Immature natural killer cell (primary cell): Measurements from ENCODE around the gene KRT6C. TPM values are rescaled to one million over a fixed set of nuclear protein-coding genes. Genes with fewer than 3 reads are reported as not detected.

Experiments
- DNase-seq, 3 donors: peaks; one replicate each; pipeline ENCODE4 v3.0.0; 2022; ENCODE audit warnings: mixed read lengths in 1 of 3
- H3K27ac Mint-ChIP-seq, 6 donors: one replicate each; pipeline ENCODE4 v1.8.0; 2020; ENCODE audit warnings: mixed read lengths in 6 of 6, mild to moderate bottlenecking in 5 of 6, inconsistent platforms in 4 of 6, moderate library complexity in 3 of 6
- H3K27me3 Mint-ChIP-seq, 3 donors: one replicate each; pipeline ENCODE4 v1.8.0; 2020 to 2021; ENCODE audit warnings: low read depth in 3 of 3, mild to moderate bottlenecking in 3 of 3, mixed read lengths in 3 of 3, moderate library complexity in 3 of 3, inconsistent platforms in 1 of 3
- H3K36me3 Mint-ChIP-seq, 3 donors: one replicate each; pipeline ENCODE4 v1.8.0; 2020; ENCODE audit warnings: mixed read lengths in 3 of 3, inconsistent platforms in 2 of 3, mild to moderate bottlenecking in 2 of 3
- H3K4me1 Mint-ChIP-seq, 2 donors: one replicate each; pipeline ENCODE4 v1.8.0; 2020; ENCODE audit warnings: inconsistent platforms in 2 of 2, mild to moderate bottlenecking in 2 of 2, mixed read lengths in 2 of 2, moderate library complexity in 1 of 2
- H3K4me3 Mint-ChIP-seq, 5 donors: one replicate each; pipeline ENCODE4 v1.8.0; 2020; ENCODE audit warnings: mild to moderate bottlenecking in 5 of 5, mixed read lengths in 5 of 5, inconsistent platforms in 3 of 5, moderate library complexity in 3 of 5
- H3K9me3 Mint-ChIP-seq, 6 donors: one replicate each; pipeline ENCODE4 v1.8.0; 2020; ENCODE audit warnings: mild to moderate bottlenecking in 6 of 6, mixed read lengths in 6 of 6, inconsistent platforms in 4 of 6, moderate library complexity in 3 of 6
- polyA plus RNA-seq, 3 donors: library from polyadenylated mRNA; unstranded; fragments of 300-500 nt; fragmentation: Illumina TruSeq; gene quantifications; one replicate each; pipeline ENCODE4 v1.2.3, GENCODE V29; 2021

The KRT6C gene
- not detected for polyA plus RNA-seq

GRCh38 chr12:52473768-52474167 is at the start of gene KRT6C:
TSS of gene KRT6C (minus strand) at chr12:52473805. CDS start at chr12:52473737, 68 bp downstream.
- no peak within 1 kb of the TSS for H3K4me3 Mint-ChIP-seq
- H3K36me3 Mint-ChIP-seq: peaks cover 0 to 4% (median 0%) of the 10 kb centered on the region in 3 donors
- DNase-seq: no peak
- H3K27me3 Mint-ChIP-seq: peaks cover 2 to 6% (median 2%) of the 10 kb centered on the region in 3 donors
- H3K4me1 Mint-ChIP-seq: no peaks in the 10 kb centered on the region
- no peak within 1 kb of the TSS for H3K27ac Mint-ChIP-seq
- no peaks in the 10 kb centered on the region for H3K9me3 Mint-ChIP-seq

- Mint-ChIP-seq H3K4me3 (no peak overlapping the region), H3K9me3 (no peaks in the 10 kb centered on the region), H3K36me3 (no peaks in the 10 kb centered on the region), H3K27ac (no peak overlapping the region), H3K4me1 (peaks cover 26% of the 10 kb centered on the region in 2 donors), H3K27me3 (peaks cover under 1 to 3% (median 1%) of the 10 kb centered on the region in 3 donors)
- no peak for DNase-seq
Measured at GRCh38 chr12:52522346-52523011, 48.9 kb upstream of the KRT6C start.

DNA sequence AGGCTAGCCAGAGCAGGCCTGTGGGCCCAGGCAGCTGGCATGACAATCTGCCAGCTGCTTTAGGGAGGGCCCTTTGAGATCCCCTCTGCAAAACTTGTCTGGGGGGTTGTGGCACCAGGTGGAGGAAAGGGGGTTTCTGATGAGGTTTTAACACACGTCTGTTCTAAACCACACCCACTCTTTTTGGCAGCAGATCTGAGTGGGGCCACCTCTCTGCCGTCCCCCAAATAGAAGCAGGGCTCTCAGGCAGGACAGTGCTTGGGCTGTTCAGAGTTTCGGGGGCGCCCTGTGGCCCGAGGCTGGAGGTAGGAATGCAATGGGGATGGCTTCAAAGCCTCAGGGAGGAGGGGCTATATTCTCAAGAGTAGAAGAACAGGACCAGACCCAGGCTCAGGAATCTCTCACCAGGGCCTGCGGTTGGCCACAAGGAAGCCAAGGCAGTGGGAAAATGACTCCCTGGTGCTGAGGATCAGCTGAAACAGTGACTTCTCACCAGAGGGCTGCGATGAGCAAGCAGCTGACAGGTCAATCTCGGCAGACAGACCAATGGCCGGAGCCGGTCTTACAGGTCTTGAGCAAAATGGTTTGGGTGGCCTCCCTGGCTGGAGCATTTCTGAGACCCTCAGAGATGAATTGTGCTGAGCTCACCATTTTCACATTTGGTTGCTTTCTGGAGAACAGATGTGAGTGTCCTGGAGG is 48.1 kb upstream of the KRT6C start:
- H3K4me1 Mint-ChIP-seq: peaks cover 18 to 19% of the 10 kb centered on the region in 2 donors
- no peak for DNase-seq
- no peak overlapping the region for H3K4me3 Mint-ChIP-seq
- peaks cover 0 to 3% (median 2%) of the 10 kb centered on the region in 3 donors for H3K27me3 Mint-ChIP-seq
- no peaks in the 10 kb centered on the region for H3K36me3 Mint-ChIP-seq
- H3K9me3 Mint-ChIP-seq: no peaks in the 10 kb centered on the region
- H3K27ac Mint-ChIP-seq: peak overlapping the region in 1 of 6 donors; percentile 64

GRCh38 chr12:52521175-52521567 is 47.6 kb upstream of the KRT6C start:
- Mint-ChIP-seq H3K27ac (no peak overlapping the region), H3K4me3 (no peak overlapping the region), H3K27me3 (peaks cover 0 to 2% (median 0%) of the 10 kb centered on the region in 3 donors), H3K9me3 (no peaks in the 10 kb centered on the region), H3K4me1 (peaks cover 13 to 14% of the 10 kb centered on the region in 2 donors), H3K36me3 (no peaks in the 10 kb centered on the region)
- no peak for DNase-seq

DNA sequence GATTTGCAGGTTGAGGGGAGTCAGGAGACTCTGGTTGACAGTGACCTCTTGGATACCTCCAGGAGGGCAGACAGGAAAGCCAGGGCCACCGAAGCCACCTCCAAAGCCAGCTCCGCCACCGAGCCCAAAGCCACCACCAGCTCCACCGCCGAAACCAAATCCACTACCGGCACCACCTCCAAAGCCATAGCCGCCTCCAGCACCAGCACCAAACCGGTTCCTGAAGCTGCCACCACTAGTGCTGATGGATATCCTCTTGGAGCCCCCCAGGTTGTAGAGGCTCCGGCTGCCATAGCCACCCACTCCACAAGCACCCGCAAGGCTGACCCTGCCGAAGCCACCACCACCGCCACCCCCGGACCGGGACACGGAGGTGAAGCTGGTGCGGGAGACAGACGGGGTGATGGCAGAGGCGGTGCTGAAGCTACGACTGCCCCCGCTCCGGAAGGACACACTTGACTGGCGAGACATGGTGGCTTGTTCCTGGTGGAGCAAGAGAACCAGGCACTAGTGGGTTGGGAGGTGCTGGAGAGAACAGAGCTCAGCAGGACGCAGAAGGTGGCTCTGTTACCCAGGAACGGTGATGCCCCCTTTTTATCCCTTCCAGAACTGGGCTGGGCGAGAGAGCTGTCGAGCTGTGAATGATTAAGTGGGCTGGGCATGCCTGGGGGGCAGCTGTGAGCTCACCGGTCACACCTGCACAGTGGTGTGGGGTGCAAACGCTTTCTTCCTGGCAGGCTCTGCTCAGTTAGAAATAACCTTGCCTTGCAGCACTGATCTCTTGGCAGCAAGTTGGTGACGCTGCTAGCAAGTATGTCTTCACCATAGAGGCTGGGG is 46.4 kb upstream of the KRT6C start, which contains the start of gene KRT5:
Gene KRT5, minus strand, starts transcription at position 569 of the 837 bp plus-strand sequence. Its CDS starts 98 bp downstream, at position 471.
- H3K9me3 Mint-ChIP-seq: no peaks in the 10 kb centered on the region
- peak within 1 kb of the TSS in 1 of 6 donors; percentile 30 for H3K27ac Mint-ChIP-seq
- peaks cover 4% of the 10 kb centered on the region in 2 donors for H3K4me1 Mint-ChIP-seq
- H3K27me3 Mint-ChIP-seq: peaks cover 0 to 3% (median 2%) of the 10 kb centered on the region in 3 donors
- no peak for DNase-seq
- no peaks in the 10 kb centered on the region for H3K36me3 Mint-ChIP-seq
- H3K4me3 Mint-ChIP-seq: no peak within 1 kb of the TSS

GRCh38 chr12:52519387-52519703 is 45.7 kb upstream of the KRT6C start:
- Mint-ChIP-seq H3K36me3 (no peaks in the 10 kb centered on the region), H3K4me1 (no peaks in the 10 kb centered on the region), H3K27ac (peak overlapping the region in 1 of 6 donors; percentile 30), H3K4me3 (no peak overlapping the region), H3K27me3 (peaks cover 0 to 3% (median 2%) of the 10 kb centered on the region in 3 donors), H3K9me3 (no peaks in the 10 kb centered on the region)
- DNase-seq: no peak

DNA sequence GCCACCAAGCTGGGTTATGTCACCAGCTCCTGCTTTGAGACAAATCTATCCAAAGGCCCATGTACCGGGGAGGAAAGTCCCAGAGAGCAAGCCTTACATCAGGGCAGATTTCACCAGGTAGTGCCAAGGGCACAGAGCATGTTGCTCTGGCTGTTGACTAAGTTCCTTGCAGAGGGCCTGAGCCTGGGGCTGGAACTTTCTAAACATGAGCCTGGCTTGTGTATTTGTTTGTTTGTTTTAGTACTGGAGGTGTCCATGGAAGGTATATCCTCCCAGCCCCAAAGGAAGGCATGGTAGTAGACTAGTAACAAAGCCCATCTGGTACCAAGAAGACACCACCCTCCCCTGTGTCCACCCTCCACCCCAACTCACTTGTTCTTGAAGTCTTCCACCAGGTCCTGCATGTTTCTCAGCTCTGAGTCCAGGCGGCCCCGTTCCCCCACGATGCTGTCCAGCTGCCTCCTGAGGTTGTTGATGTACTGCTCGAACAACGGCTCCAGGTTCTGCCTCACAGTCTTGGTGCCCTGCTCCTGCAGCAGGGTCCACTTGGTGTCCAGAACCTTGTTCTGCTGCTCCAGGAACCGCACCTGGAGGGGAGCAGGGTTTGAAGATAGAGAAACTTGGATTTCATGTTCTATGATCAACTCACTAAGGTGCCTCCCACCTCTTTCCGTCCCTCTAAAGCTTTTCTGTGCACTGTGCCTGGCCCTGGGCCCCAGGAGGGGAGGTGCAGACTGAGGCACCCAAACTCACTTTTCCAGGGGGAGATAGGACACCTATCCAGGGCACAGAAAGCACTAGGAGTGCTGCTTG is 45.2 kb upstream of the KRT6C start:
- Mint-ChIP-seq H3K36me3 (no peaks in the 10 kb centered on the region), H3K4me3 (no peak overlapping the region), H3K27me3 (peaks cover 0 to 3% (median 2%) of the 10 kb centered on the region in 3 donors), H3K4me1 (no peaks in the 10 kb centered on the region), H3K27ac (no peak overlapping the region), H3K9me3 (no peaks in the 10 kb centered on the region)
- DNase-seq: no peak

- no peak for DNase-seq
- H3K36me3 Mint-ChIP-seq: no peaks in the 10 kb centered on the region
- no peak overlapping the region for H3K4me3 Mint-ChIP-seq
- H3K27me3 Mint-ChIP-seq: peaks cover 0 to 3% (median 2%) of the 10 kb centered on the region in 3 donors
- H3K27ac Mint-ChIP-seq: no peak overlapping the region
- no peaks in the 10 kb centered on the region for H3K9me3 Mint-ChIP-seq
- H3K4me1 Mint-ChIP-seq: no peaks in the 10 kb centered on the region
Measured at GRCh38 chr12:52517888-52518287, 44.3 kb upstream of the KRT6C start.

GRCh38 chr12:52517005-52517835 is 43.6 kb upstream of the KRT6C start:
- DNase-seq: no peak
- Mint-ChIP-seq H3K9me3 (no peaks in the 10 kb centered on the region), H3K27ac (no peak overlapping the region)

GRCh38 chr12:52515927-52516831 is 42.6 kb upstream of the KRT6C start:
- DNase-seq: no peak
- H3K4me3 Mint-ChIP-seq: no peak overlapping the region
- no peaks in the 10 kb centered on the region for H3K4me1 Mint-ChIP-seq
- H3K36me3 Mint-ChIP-seq: peaks cover 0 to 7% (median 6%) of the 10 kb centered on the region in 3 donors
- H3K27ac Mint-ChIP-seq: peak overlapping the region in 1 of 6 donors; percentile 71
- H3K9me3 Mint-ChIP-seq: peaks cover 0 to 8% (median 2%) of the 10 kb centered on the region in 6 donors
- H3K27me3 Mint-ChIP-seq: peaks cover 3% of the 10 kb centered on the region in 3 donors

More at GRCh38 chr12:52517005-52517835, 43.6 kb upstream of the KRT6C start:
- Mint-ChIP-seq H3K36me3 (no peaks in the 10 kb centered on the region), H3K4me3 (no peak overlapping the region), H3K4me1 (no peaks in the 10 kb centered on the region), H3K27me3 (peaks cover 0 to 3% (median 2%) of the 10 kb centered on the region in 3 donors)

GRCh38 chr12:52515319-52515646 is 41.7 kb upstream of the KRT6C start:
- Mint-ChIP-seq H3K27ac (no peak overlapping the region), H3K36me3 (peaks cover 0 to 9% (median 8%) of the 10 kb centered on the region in 3 donors), H3K4me3 (no peak overlapping the region), H3K4me1 (no peaks in the 10 kb centered on the region), H3K9me3 (peaks cover 0 to 10% (median 5%) of the 10 kb centered on the region in 6 donors), H3K27me3 (peaks cover 3 to 4% (median 3%) of the 10 kb centered on the region in 3 donors)
- DNase-seq: no peak
